ENCODE results near the gene C19orf73.
"Not testable (repeated sequence)": the region's sequence is repeated elsewhere in the genome, so short reads cannot be mapped to it uniquely, and the experiment has no call there.

The C19orf73 gene

DNA sequence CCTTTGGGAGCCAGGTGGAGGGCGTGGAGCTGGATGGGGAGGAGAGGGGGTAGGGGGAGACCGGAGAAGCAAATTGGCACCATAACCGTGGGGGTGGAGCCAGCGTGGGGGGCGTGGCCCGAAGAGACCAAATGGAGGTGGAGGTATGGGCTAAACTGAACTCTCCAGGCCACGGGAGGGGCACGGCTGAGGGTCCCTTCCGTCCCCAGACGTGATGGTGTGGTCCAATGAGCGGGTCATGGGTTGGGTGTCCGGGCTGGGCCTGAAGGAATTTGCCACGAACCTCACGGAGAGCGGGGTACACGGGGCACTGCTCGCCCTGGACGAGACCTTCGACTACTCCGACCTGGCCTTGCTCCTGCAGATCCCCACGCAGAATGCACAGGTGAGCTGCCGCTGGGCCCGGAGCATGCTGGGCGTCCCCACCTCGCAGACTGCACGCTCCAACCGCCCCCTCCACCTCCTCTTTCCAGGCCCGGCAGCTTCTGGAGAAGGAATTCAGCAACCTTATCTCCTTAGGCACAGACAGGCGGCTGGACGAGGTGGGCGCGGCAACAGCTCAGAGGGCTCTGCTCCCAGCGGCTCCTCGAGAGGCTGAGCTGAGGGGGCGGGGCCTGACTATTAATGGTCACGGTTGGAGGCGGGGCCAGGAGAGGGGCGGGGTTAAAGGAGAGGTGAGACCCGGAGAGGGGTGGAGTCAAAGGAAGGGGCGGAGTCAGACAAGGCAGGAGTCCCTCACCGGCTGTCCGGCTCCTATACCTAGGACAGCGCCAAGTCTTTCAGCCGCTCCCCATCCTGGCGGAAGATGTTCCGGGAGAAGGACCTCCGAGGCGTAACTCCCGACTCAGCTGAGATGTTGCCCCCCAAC lies 30.1 kb upstream of the C19orf73 start:
- DNase-seq (ENCODE audit: low spot score), result peak; percentile 93

- no peak for DNase-seq (ENCODE audit: low spot score)
These were observed 29.2 kb upstream of the C19orf73 start for GRCh38 chr19:49148044-49148682.

DNA sequence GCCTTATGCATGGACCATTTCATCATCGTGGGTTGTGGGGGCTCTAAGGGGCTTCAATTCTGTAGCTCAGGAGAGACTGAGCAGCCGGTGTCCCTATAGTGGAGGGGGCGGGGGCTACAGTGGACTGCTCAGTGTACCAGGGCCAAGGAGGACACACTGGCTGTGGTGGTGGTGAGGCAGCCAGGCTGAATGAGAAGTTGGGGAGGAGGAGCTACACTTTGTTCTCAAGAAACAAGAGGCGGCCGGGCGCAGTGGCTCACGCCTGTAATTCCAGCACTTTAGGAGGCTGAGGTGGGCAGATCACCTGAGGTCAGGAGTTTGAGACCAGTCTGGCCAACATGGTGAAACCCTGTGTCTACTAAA lies 27.4 kb upstream of the C19orf73 start:
- DNase-seq (ENCODE audit: low spot score), result not testable (repeated sequence)

DNA sequence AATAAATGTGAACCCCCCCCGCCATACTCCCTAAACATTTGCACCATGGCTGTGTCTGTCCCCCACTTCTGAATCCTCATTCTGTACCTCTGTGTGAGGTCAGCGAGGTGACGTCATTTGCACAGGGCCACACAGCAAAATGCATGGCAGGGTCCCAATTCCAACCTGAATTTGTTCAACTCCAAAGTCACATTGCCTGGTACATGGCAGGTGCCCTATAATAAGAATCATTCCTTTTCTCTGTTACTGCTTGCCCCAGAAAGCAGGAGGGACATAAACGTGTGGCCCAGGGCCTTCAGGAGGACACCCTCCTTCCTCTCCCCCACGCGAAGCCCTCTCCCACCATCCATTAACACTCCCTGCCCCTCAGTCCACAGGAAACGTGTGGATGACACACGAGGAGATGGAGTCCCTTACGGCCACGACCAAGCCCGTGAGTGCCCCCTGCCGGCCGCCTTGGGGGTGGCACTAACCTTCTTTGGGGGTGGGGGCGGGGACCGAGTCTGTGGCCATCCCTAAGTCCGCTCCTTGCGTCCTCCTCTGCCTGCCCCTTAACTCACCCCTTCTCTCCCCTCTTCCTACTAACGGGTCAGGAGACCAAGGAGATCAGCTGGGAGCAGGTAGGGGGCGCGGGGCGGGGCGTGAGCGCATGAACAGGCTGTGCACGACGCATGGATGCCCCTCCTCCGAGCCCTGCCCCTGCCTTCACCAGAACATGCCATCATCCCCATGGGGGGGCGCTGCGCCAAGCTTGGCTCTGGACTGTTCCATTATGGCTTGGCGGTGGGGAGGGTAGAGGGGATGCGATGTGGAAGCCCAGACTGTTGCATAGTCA lies 26.8 kb upstream of the C19orf73 start:
- peak; percentile 83 for DNase-seq (ENCODE audit: low spot score)

GRCh38 chr19:49142866-49143335 lies 24.0 kb upstream of the C19orf73 start:
- peak; percentile 61 for DNase-seq (ENCODE audit: low spot score)

- no peak for DNase-seq (ENCODE audit: low spot score)
These were observed 22.4 kb upstream of the C19orf73 start for GRCh38 chr19:49141352-49141751.

GRCh38 chr19:49140951-49141350 lies 22.0 kb upstream of the C19orf73 start:
- no peak for DNase-seq (ENCODE audit: low spot score)

DNA sequence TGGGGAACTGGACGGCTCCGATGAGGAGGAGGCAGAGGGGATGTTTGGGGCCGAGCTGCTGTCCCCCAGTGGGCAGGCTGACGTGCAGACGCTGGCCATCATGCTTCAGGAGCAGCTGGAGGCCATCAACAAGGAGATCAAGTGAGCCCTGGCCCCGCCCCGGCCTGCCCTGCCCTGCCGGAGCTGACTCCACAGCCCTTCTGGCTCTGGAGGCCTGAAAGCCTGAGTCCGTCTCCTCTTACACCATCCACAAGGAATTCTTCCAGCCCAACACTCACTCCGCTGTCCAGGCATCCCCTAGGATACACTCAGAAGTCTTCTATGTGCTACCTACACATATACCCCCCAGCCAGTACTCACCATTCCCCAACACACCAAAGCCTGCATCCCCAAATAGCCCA lies 17.8 kb upstream of the C19orf73 start:
- no peak for DNase-seq (ENCODE audit: low spot score)

DNA sequence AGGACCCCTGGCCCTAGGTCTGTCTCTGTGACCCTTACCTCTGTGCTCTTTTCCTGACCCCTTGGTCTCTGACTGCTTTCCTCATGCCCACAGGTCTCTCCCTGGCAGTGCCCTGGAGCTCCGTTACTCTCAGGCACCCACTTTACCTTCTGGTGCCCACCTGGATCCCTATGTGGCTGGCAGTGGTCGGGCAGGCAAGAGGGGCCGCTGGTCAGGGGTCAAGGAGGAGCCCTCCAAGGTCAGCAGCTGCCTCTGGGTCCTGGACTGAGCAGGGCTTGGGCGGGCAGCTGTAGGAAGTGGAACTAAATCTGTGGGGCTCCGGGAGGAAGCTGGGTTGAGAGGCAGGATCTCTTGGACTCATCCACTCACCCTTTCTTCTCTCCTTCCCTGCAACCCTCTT lies 16.7 kb upstream of the C19orf73 start:
- DNase-seq (ENCODE audit: low spot score), result no peak

DNA sequence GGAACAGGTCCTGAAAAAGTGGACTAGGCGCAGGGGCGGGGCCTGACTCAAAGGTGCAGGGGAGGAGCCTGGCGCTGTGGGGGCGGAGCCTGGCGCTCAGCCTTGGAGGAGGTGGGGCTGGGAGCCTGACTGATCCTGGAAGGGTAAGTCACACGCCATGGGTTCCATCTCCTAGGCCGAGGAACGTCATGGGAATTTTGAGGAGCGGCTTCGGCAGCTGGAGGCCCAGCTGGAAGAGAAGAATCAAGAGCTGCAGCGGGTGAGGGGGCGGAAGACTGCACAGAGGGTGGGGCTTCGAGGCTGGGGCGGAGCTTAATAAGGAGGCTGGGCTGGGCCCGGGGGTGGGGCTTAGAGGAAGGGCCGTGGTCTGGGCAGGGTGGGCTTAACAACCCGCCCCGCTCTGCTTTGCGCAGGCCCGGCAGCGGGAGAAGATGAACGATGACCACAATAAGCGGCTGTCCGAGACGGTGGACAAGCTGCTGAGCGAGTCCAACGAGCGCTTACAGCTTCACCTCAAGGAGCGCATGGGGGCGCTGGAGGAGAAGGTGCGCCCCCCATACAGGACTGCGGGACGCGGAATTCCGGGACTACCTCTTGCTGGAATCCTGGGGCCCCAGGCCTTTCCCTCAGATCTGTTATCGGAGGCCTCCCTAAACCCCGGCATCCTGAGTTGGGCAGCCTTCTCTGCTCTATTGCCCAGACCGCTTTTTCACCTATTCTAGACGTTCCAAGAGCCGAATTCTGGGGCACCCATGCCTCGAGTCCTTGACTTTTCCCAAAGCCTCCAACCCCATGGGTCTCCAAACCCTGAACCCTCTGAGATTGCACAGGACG lies 14.9 kb upstream of the C19orf73 start:
- no peak for DNase-seq (ENCODE audit: low spot score)

GRCh38 chr19:49132974-49133609 lies 14.1 kb upstream of the C19orf73 start:
- DNase-seq (ENCODE audit: low spot score), result no peak

- no peak for DNase-seq (ENCODE audit: low spot score)
These were observed 11.4 kb upstream of the C19orf73 start for GRCh38 chr19:49130325-49130724.

GRCh38 chr19:49129238-49129583 lies 10.3 kb upstream of the C19orf73 start:
- no peak for DNase-seq (ENCODE audit: low spot score)

- no peak for DNase-seq (ENCODE audit: low spot score)
These were observed 9.7 kb upstream of the C19orf73 start for GRCh38 chr19:49128545-49129237.

GRCh38 chr19:49127674-49128544 lies 9.0 kb upstream of the C19orf73 start:
- peak; percentile 95 for DNase-seq (ENCODE audit: low spot score)

DNA sequence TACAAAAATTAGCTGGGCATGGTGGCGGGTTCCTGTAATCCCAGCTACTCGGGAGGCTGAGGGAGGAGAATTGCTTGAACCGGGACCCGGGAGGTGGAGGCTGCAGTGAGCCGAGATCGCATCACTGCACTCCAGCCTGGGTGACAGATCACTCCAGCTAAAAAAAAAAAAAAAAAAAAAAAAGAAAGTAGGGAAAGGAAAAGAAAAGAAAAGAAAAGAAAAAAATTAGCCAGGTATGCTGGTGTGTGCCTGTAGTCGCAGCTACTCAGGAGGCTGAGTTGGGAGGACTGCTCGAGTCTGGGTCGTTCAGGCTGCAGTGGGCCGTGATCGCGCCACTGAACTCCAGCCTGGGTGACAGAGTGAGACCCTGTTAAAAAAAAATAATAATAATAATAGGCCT lies 8.3 kb upstream of the C19orf73 start:
- DNase-seq (ENCODE audit: low spot score), result not testable (repeated sequence)

GRCh38 chr19:49126575-49126974 lies 7.6 kb upstream of the C19orf73 start:
- DNase-seq (ENCODE audit: low spot score), result no peak

GRCh38 chr19:49125025-49125731 lies 6.2 kb upstream of the C19orf73 start:
- DNase-seq (ENCODE audit: low spot score), result no peak

GRCh38 chr19:49123285-49123684 lies 4.3 kb upstream of the C19orf73 start:
- DNase-seq (ENCODE audit: low spot score), result not testable (repeated sequence)

Measured in D341Med (cell line).